T-helper 17 cell (primary cell): ENCODE data around the gene ASXL1. TPM values are rescaled to one million over a fixed set of nuclear protein-coding genes. Genes with fewer than 3 reads are reported as not detected.
"Not testable (repeated sequence)": the region's sequence is repeated elsewhere in the genome, so short reads cannot be mapped to it uniquely, and the experiment has no call there.

ENCODE experiments used
- ATAC-seq: fragments of 150-1000 bp; cut with Tn5 transposase; 2 replicates; pipeline ENCODE4 v1.10.0; 2021; ENCODE audit warnings: mild to moderate bottlenecking, moderate library complexity
- DNase-seq, 3 donors: peaks; one replicate each; pipeline versions ENCODE4 v3.0.0 to v3.0.0-alpha.2; 2020 to 2021
- H3K9me3 ChIP-seq: one replicate; pipeline ENCODE4 v1.7.0; 2013; ENCODE audit warnings: low read length, mild to moderate bottlenecking; ENCODE audit not compliant: control insufficient read depth, poor library complexity, severe bottlenecking
- H3K27ac Mint-ChIP-seq: one replicate; pipeline ENCODE4 v1.8.0; 2022; ENCODE audit warnings: mild to moderate bottlenecking, moderate library complexity, mixed read lengths
- H3K27me3 Mint-ChIP-seq: one replicate; pipeline ENCODE4 v1.8.0; 2022; ENCODE audit warnings: mixed read lengths
- H3K36me3 Mint-ChIP-seq: one replicate; pipeline ENCODE4 v1.8.0; 2022; ENCODE audit warnings: low read depth, mixed read lengths
- H3K4me1 Mint-ChIP-seq: one replicate; pipeline ENCODE4 v1.8.0; 2022; ENCODE audit warnings: mild to moderate bottlenecking, mixed read lengths
- H3K4me3 Mint-ChIP-seq: one replicate; pipeline ENCODE4 v1.8.0; 2022; ENCODE audit warnings: mild to moderate bottlenecking, moderate library complexity, mixed read lengths
- total RNA-seq, 4 donors: library from RNA in 2 of 4; stranded (reverse) in 2 of 4; gene quantifications; one replicate each; pipeline ENCODE4 v1.2.3 and lab custom pipeline; 2022 to 2026

ASXL1 gene
- total RNA-seq, 2 donors from 2014 or later, result 198 to 207 TPM

DNA sequence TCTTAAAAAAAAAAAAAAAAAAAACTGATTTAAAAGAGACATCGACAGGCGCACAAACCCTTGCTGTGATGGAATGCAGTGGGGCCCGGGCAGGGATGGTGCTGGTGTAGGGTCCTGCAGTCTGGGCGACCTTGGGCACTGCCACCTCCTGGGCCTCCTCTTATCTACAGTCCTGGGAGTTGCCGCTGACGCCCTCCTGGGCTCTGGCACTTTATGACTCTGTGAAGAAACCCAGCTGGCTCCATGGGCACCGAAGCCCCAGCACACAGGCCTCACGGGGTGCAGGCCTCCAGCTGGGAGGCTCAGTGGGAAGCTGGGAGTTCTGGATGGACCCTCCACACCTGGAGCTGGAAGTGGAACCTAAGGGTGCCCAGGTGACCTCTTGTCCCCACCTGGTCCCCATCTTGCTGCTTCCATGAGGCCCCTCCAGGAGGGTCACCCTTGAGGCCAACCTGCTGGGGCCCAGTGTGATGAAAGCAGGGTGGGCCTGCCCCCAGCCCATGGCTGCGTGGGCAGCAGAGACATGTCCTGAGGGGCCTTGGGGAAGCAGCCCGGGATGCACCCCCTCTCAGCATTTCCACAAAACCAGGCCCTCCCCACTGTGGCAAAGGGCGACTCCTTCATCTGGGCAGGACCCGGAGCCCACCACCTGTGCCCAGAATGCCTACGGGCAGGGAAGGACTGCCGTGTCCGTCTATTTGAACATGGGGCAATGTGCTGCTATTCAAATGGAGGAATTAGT, 104.9 kb downstream of the ASXL1 start:
- Mint-ChIP-seq H3K36me3 (no peaks in the 10 kb centered on the region), H3K4me3 (no peak overlapping the region), H3K27ac (no peak overlapping the region), H3K27me3 (no peaks in the 10 kb centered on the region), H3K4me1 (peaks cover 6% of the 10 kb centered on the region)
- no peaks in the 10 kb centered on the region for H3K9me3 ChIP-seq
- ATAC-seq, result no peak
- no peak for DNase-seq

DNA sequence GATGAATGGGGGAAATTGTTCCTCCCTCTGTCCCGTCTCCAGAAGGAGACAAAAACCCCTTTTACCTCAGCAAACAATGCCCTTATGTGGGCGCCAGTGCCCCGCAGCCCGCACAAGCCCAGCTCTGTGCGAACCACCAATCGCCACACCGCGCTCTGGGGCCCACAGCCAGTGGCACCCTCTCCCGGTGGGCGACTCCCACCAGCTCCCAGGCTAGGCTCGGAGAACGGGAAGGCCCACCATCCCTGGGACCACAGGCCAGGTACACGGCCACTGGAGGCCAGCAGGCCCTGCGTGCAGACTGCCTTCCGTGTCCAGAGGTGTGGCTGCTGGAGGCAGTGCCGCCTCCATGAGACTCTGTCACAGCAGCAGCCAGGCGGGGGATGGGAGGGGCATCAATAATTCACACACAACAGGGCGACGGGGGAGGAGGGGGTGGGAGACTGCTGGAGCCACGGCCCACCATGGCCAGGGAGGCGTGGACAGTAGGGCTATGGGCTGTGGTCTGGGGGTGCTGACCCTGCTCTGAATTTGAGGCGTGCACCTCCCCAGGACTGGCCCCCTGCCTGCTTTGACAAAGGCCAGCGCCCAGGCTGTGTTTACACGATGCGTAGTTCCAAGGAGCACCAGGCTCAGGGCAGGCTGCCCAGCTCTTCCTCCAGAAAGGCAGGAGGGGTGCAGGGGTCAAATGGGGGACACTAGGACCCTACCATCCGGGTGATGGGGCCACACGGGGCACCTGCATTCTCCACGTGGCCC, 105.7 kb downstream of the ASXL1 start:
- H3K36me3 Mint-ChIP-seq, result no peaks in the 10 kb centered on the region
- ATAC-seq, result no peak
- no peak overlapping the region for H3K27ac Mint-ChIP-seq
- peaks cover 3% of the 10 kb centered on the region for H3K4me1 Mint-ChIP-seq
- no peaks in the 10 kb centered on the region for H3K27me3 Mint-ChIP-seq
- H3K9me3 ChIP-seq, result no peaks in the 10 kb centered on the region
- no peak for DNase-seq
- H3K4me3 Mint-ChIP-seq, result no peak overlapping the region

DNA sequence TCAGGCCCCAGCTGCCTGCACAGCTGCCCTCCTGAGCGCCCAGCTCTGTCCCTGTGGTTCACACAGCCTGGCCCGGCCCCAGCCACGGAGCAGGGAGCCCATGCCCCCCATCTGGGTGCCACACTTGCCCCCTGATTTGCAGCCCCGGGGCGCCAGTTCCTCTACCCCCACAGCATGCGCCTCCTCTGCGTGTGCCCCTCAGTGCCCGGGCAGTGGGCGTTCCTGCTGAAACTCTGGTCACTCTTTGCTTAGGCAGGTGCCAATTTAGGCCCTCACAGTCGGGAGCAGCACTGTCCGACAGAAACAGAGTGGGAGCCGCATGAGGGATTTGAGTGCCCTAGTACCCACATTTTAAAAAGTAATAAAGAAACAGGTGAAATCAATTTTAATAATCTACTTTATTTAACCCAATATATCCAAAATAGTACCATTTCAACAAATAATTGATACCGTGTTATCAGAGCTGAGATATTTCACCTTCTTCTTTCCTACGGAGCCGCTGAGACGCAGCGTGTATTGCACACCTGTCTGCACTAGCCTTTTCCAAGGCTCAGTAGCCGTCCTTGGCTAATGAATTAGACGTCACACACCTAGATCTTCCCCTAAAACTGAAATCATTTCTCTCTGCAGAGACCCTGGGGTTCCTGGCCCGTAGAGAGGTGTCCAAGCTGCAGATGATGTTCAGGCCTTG, 106.4 kb downstream of the ASXL1 start:
- H3K9me3 ChIP-seq, result no peaks in the 10 kb centered on the region
- Mint-ChIP-seq H3K4me3 (no peak overlapping the region), H3K27me3 (no peaks in the 10 kb centered on the region), H3K27ac (no peak overlapping the region), H3K4me1 (peaks cover 3% of the 10 kb centered on the region), H3K36me3 (no peaks in the 10 kb centered on the region)
- no peak for ATAC-seq
- no peak for DNase-seq

DNA sequence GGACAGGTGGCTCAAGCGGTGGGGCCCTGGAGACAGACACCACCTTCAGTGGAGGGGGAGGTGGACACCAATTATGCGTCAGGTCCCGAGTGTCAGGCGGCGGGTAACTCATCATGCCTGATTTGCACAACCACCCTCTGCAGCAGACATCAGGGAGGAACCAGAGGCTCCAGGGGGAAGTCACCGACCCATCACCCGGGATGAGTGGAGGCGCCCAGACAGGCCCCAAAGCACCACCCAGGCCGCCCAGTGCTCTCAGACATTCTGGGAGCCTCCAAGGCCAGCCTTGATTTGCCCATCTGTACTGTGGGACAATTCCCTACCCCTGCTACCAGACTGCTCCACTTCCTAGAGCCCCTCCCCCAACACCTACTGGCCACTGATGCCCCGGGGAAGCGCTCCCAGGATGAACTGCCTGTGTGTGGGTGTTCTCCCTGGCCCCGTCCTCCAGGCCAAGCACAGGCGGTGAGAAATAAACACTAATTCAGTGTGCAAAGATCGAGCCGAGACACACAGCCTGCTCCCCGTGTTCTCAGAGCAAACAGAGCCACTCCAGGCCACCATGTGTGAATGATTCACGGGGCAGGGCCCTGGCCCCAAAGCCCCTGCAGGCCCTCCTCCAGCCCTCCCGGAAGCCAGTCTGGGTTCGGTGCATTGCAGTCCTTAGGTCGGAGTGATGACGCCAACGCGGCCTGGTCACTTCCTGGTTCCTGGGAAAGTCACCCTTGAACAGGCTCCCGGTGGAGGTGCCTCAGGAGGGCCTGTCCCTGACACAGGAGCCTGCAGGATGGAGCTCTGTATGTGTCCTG, 107.2 kb downstream of the ASXL1 start:
- no peak overlapping the region for H3K4me3 Mint-ChIP-seq
- no peaks in the 10 kb centered on the region for H3K9me3 ChIP-seq
- no peaks in the 10 kb centered on the region for H3K27me3 Mint-ChIP-seq
- peaks cover 7% of the 10 kb centered on the region for H3K4me1 Mint-ChIP-seq
- DNase-seq (no peak), ATAC-seq (no peak)
- no peaks in the 10 kb centered on the region for H3K36me3 Mint-ChIP-seq
- peak overlapping the region; percentile 51 for H3K27ac Mint-ChIP-seq

DNA sequence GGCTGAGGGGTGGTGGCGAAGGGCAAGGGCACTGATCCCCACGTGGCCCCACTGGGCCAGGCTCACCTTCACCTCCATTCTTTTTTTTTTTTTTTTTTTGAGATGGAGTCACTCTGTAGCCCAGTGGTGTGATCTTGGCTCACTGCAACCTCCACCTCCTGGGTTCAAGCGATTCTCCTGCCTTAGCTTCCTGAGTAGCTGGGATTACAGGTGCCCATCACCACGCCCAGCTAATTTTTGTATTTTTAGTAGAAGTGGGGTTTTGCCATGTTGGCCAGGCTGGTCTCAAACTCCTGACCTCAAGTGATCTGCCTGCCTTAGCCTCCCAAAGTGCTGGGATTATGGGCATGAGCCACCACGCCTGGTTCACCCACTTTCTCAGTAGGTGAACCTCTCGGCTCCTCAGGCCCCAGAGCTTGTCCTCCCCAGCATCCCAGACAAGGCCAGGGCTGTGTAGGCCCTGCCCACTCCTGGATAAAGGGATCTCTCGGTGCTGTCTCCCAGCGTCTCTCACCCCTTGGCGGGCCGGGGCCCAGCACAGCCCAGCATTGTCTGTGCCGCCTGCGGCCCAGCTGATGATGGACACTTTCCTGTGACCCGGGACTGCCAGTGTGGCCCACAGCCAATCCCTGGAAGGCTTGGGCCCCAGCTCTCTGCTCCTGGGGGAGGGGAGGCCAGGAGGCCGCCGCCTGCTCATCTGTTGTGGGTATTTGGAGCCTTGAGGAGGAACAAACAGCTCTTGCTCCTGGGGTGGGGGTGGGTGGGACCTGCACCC, 108.0 kb downstream of the ASXL1 start:
- not testable (repeated sequence) for H3K36me3 Mint-ChIP-seq, ATAC-seq, DNase-seq, H3K27me3 Mint-ChIP-seq, H3K9me3 ChIP-seq, H3K4me3 Mint-ChIP-seq
- peak overlapping the region; percentile 51 for H3K27ac Mint-ChIP-seq
- H3K4me1 Mint-ChIP-seq, result peaks cover 10% of the 10 kb centered on the region

DNA sequence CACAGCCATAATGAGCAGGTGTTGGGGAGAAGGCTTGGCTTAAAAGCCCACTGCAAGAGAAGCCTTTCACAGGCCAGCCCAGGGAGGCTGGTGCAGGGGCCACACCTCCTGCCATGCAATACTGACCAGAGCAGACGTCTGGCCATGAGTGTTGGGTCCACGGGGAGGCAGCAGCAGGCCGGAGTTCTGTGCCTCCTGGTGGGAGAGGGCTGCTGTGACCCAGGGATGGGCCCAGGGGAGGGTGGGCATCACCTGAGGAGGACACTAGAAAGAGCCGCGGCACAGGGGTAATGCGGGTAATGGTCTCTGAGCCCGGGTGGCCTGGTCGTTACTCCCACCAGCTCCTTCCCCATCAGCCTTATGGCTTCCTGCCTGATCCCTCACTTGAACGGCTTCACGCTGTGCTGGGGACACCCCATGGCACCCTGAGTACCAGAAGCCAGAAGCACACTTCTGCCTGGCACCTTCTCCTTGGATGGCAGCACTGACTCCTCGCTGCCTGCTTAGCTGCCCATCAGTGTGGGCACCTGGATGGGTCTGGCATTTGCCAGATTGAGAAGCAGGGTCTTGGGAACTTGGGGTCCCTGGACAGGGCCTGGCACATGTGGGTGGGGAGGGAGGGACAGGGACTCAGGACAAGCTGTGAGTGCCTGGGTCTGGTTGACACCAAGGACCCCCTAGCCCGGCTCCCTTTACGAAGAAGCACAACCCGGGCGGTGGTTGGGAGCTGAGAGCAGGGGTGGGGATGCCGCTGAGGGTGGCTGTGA, 108.8 kb downstream of the ASXL1 start:
- DNase-seq, result no peak
- H3K27ac Mint-ChIP-seq, result peak overlapping the region; percentile 11

DNA sequence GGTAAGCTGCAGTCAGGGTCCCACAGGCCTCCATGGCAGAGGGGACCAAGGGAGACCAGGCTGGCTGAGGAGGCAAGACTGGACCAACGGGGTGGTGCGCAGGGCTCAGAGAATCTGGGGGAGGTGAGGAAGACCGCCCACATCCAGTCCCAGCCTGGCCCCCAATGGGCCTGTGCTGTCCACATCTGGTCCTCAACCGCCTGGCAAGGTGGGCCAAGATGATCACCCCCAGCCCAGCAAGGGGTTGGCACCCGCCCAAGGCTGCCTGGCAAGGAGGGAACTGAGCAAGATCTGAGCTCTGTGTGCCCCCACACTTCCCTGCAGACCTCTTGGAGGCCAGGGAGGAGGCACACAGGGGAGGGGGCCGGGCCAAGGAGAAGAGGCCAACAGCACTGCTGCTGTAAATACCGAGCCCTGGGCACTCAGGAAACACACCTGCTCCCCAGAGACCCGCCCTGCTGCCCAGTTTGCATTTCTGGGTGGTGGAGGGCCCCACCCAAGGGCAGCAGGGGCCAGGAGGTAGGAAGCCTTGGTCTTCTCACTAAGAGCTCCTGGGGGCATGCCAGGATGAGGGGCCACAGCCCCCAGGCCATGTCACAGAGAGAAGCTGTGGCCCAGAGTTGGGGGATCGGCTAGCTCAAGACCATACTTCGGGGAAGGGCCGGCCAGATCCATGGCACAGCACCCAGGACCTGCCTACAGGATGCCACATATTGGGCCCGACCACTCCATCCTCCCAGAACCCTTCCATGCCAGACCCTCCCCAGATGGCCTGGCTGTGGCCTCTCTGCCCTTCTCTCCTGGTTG, 109.6 kb downstream of the ASXL1 start:
- H3K9me3 ChIP-seq, result no peaks in the 10 kb centered on the region
- Mint-ChIP-seq H3K27ac (peak overlapping the region; percentile 11), H3K27me3 (no peaks in the 10 kb centered on the region), H3K4me1 (peaks cover 15% of the 10 kb centered on the region), H3K36me3 (no peaks in the 10 kb centered on the region), H3K4me3 (no peak overlapping the region)
- DNase-seq (no peak), ATAC-seq (no peak)

More for the DNA sequence above, 108.8 kb downstream of the ASXL1 start:
- Mint-ChIP-seq H3K4me3 (no peak overlapping the region), H3K27me3 (no peaks in the 10 kb centered on the region), H3K4me1 (peaks cover 15% of the 10 kb centered on the region), H3K36me3 (no peaks in the 10 kb centered on the region)
- ATAC-seq, result no peak
- no peaks in the 10 kb centered on the region for H3K9me3 ChIP-seq

DNA sequence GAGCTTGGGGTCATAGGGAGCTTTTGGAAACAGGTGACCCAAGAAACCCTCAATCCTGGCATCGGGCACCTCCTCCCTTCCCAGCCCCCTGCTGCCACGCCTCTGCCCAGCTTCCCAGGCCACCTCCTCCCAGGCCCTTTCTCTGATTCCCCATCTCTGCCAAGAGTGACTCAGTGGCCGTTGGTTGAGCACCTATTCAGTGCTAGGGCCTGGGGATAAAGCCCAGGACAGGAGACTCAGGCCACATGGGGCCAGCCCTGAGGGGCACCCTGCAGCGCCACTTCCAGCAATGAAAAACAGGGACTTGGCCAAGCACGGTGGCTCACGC, 110.1 kb downstream of the ASXL1 start:
- H3K27me3 Mint-ChIP-seq, result no peaks in the 10 kb centered on the region
- H3K4me1 Mint-ChIP-seq, result peaks cover 16% of the 10 kb centered on the region
- H3K27ac Mint-ChIP-seq, result peak overlapping the region; percentile 11
- DNase-seq (no peak), ATAC-seq (no peak)
- H3K36me3 Mint-ChIP-seq, result no peaks in the 10 kb centered on the region
- no peaks in the 10 kb centered on the region for H3K9me3 ChIP-seq
- H3K4me3 Mint-ChIP-seq, result no peak overlapping the region

DNA sequence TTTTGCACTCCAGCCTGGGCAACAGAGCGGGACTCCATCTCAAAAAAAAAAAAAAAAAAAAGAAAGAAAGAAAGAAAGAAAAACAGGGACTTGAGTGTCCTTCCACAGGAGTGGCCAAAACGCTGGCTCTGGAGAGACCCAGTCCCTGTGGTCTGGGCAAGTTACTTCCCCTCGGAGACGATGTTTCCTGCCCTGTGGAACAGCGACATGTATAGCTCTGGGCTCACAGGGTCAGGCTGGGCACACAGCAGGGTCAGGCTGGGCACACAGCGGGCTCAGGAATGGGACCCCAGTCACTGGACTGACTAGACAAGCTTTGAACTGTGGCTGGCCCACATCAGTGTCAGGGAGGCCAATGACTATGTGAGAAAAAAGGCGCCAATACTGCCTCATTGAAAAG, 110.7 kb downstream of the ASXL1 start:
- H3K9me3 ChIP-seq, result no peaks in the 10 kb centered on the region
- DNase-seq (no peak), ATAC-seq (no peak)
- H3K27me3 Mint-ChIP-seq, result no peaks in the 10 kb centered on the region
- no peak overlapping the region for H3K4me3 Mint-ChIP-seq
- peaks cover 16% of the 10 kb centered on the region for H3K4me1 Mint-ChIP-seq
- H3K36me3 Mint-ChIP-seq, result no peaks in the 10 kb centered on the region
- H3K27ac Mint-ChIP-seq, result peak overlapping the region; percentile 11

DNA sequence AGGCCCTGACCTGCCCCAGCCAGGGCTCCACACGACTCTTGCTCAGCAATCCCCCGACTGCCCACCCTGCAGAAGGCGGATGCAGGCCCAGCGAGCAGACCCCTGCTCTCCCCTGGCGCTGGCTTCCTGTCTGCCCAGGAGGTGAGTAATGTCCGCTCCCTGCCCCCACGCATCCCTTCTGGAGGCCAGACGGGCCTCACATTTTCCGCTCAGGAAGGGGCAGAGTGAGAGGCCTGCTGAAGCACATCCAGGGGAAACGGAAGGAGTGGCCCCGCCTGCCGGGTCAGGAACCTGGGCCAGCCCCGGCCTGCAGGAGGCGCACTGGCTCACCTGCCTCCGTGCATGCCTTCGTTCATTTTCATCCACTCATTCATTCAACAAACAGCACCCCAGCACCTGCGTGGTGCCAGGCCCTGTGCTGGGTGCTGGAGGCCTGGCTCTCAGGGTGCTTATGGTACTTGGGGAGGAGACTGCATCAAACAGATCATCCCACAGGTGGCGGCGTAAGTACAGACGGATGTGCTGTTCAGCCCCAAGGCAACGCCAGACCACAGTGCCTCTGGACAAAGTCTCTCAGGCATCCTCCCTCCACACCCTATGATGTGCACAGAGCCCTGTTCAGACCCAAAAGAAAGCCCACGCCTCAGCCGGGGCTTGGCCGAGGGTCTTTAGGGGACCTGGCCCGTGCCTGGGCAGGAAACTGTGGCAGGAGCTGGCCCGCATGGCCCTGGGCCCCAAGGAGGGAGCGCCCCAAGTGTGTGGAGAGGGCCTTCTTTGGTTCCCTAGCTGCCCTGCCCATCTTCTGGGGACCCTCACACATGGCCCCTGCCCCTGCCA, 112.1 kb downstream of the ASXL1 start:
- peak overlapping the region; percentile 86 for H3K27ac Mint-ChIP-seq
- H3K27me3 Mint-ChIP-seq, result no peaks in the 10 kb centered on the region
- no peak overlapping the region for H3K4me3 Mint-ChIP-seq
- H3K9me3 ChIP-seq, result no peaks in the 10 kb centered on the region
- DNase-seq, result no peak
- H3K4me1 Mint-ChIP-seq, result peaks cover 16% of the 10 kb centered on the region
- no peaks in the 10 kb centered on the region for H3K36me3 Mint-ChIP-seq
- peak; percentile 64 for ATAC-seq

DNA sequence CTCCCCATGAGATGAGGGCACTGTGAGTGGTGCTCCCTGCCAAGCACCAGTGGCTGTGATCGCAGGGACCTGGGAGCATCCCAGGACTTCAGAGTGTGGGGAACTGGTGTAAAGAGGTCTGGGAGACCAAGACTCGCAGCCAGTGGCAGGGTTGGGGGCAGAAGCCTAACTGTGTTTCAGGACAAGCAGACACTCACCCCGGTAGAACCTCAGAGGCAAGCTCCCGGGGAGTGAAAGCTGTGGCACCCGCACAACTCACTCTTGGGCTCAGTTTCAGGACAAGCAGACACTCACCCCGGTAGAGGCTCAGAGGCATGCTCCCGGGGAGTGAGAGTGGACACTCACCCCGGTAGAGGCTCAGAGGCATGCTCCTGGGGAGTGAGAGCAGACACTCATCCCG, 112.8 kb downstream of the ASXL1 start:
- ATAC-seq (no peak), DNase-seq (no peak)
- no peaks in the 10 kb centered on the region for H3K9me3 ChIP-seq
- peak overlapping the region; percentile 86 for H3K27ac Mint-ChIP-seq
- H3K36me3 Mint-ChIP-seq, result no peaks in the 10 kb centered on the region
- H3K4me3 Mint-ChIP-seq, result no peak overlapping the region
- H3K27me3 Mint-ChIP-seq, result no peaks in the 10 kb centered on the region
- peaks cover 17% of the 10 kb centered on the region for H3K4me1 Mint-ChIP-seq
